Pancreas (tissue), 10 donors: ENCODE measurements around the gene ABCA7. TPM values are rescaled to one million over a fixed set of nuclear protein-coding genes. Genes with fewer than 3 reads are reported as not detected.

ENCODE experiments used
- ATAC-seq, 4 donors: fragments of 200-7000 bp; cut with Tn5 transposase; one replicate each; pipeline versions ENCODE4 v1.8.0 to v1.9.1; 2020; ENCODE audit warnings: mild to moderate bottlenecking in 4 of 4, moderate library complexity in 4 of 4
- DNase-seq, 6 donors: peaks; one replicate each; pipeline ENCODE4 v3.0.0-alpha.2; 2020
- FAIRE-seq: peaks from 2 replicates; lab custom pipeline; 2012; peaks lifted over from hg19 to GRCh38; lab: Jason Lieb, UNC
- H3K27ac ChIP-seq, 4 donors: fragments of 200-600 bp; sonication (generic); 1 replicate in 3 of 4; 2 replicates in 1 of 4; pipeline versions ENCODE4 v1.5.0 to v1.8.0; 2020
- H3K27me3 ChIP-seq, 4 donors: fragments of 200-600 bp; one replicate each; pipeline ENCODE4 v1.8.0; 2021
- H3K36me3 ChIP-seq, 3 donors: fragments of 200-600 bp; sonication (generic) in 1 of 3; one replicate each; pipeline versions ENCODE4 v1.5.0 to v1.8.0; 2020 to 2021
- H3K4me1 ChIP-seq, 3 donors: fragments of 200-600 bp; one replicate each; pipeline ENCODE4 v1.8.0; 2021
- H3K4me3 ChIP-seq, 4 donors: fragments of 200-600 bp; sonication (generic) in 2 of 4; one replicate each; pipeline versions ENCODE4 v1.5.0 to v1.8.0; 2020 to 2021
- H3K9me3 ChIP-seq, 4 donors: fragments of 200-600 bp; one replicate each; pipeline ENCODE4 v1.8.0; 2021
- CTCF ChIP-seq, 4 donors: fragments of 200-600 bp; sonication (generic) in 3 of 4; IDR thresholded peaks; one replicate each; pipeline versions ENCODE4 v1.5.0 to v1.8.0; 2021; ENCODE audit warnings: antibody characterized with exemption in 4 of 4
- WGBS, 2 donors: extraction: QIAGEN DNeasy Blood & Tissue Kit; methylation state at CpG; one replicate each; pipeline ENCODE4 v1.1.7; 2013; 5-methylcytosine and 5-hydroxymethylcytosine counted together
- intact Hi-C, 3 donors: fragments of 100-400 bp; cut with DNase I; formaldehyde crosslinking; loops; one replicate each; pipeline versions ENCODE4 v1.11.1 to v1.14.2; 2022
- polyA plus RNA-seq, 2 donors: library from polyadenylated mRNA; stranded (reverse); fragments of 200-250 nt; gene quantifications; one replicate each; pipeline ENCODE4 v1.2.3, GENCODE V29; 2013
- total RNA-seq, 6 donors: library from RNA; stranded (reverse); fragmentation: NEBNext Ultra II Directional in 4 of 6; extraction: Animal tissue kit (Norgen Biotek cat#: 25700) in 4 of 6; gene quantifications; one replicate each; pipeline versions ENCODE4 v1.2.1 to v1.2.4, GENCODE V29; 2021 to 2023
- donor health status: healthy with polysubstance abuse.
- donor health status: DM: no; HTN: no; CAD: no; lungs with moderate emphysema.
- donor health status: DM: no; HTN: no; CAD: no.
- donor health status: control.
- donor health status: control.
- donor health status: Bipolar disorder and iron deficiency.
- donor health status: DM: yes; HTN: yes; CAD: no.
- donor health status: DM: no; HTN: no; CAD: no.
- donor health status: DM: no; HTN: no; CAD: no.
- donor health status: DM: yes; HTN: yes; CAD: no.

The ABCA7 gene
- total and polyA plus RNA-seq, 8 donors = 6.9 to 131 (median 17.8) TPM

GRCh38 chr19:1069009-1069779 is 29.3 kb downstream of the ABCA7 start:
- Histone ChIP-seq H3K27ac (no peak overlapping the region), H3K4me3 (peak overlapping the region in 1 of 4 donors; percentile 55), H3K9me3 (no peaks in the 10 kb centered on the region), H3K27me3 (peaks cover 0 to 29% (median 2%) of the 10 kb centered on the region in 4 donors), H3K4me1 (peaks cover 0 to 10% (median 9%) of the 10 kb centered on the region in 3 donors), H3K36me3 (no peaks in the 10 kb centered on the region)
- ATAC-seq (peak in 3 of 4 donors; percentile 19 to 36 (median 34)), DNase-seq (peak in 2 of 6 donors; percentile 61 to 67), FAIRE-seq (no peak)
- 60 to 67% methylated on average over 19 to 25 of the region's 25 CpGs for WGBS, 2 donors
- intact Hi-C loops = no loop called here
- TF ChIP-seq CTCF (IDR thresholded peaks at IDR 0.05) = no peak

GRCh38 chr19:1070576-1070930 is 30.6 kb downstream of the ABCA7 start:
- peaks cover 0 to 12% (median 9%) of the 10 kb centered on the region in 3 donors for H3K4me1 ChIP-seq
- no peak overlapping the region for H3K27ac ChIP-seq
- H3K27me3 ChIP-seq = peaks cover 0 to 29% (median 2%) of the 10 kb centered on the region in 4 donors
- DNase-seq (peak in 1 of 6 donors; percentile 52), FAIRE-seq (no peak), ATAC-seq (no peak)
- no peak overlapping the region for H3K4me3 ChIP-seq
- no peaks in the 10 kb centered on the region for H3K9me3 ChIP-seq
- H3K36me3 ChIP-seq = no peaks in the 10 kb centered on the region
- TF ChIP-seq CTCF (IDR thresholded peaks at IDR 0.05) = no peak
- 10 to 17% methylated on average over 21 of the region's 21 CpGs for WGBS, 2 donors
- intact Hi-C loops = no loop called here

- no peaks in the 10 kb centered on the region for H3K9me3 ChIP-seq
- intact Hi-C loops = no loop called here
- WGBS, 2 donors = 5 to 7% methylated on average over 54 to 99 of the region's 99 CpGs
- H3K27ac ChIP-seq = no peak overlapping the region
- TF ChIP-seq CTCF (IDR thresholded peaks at IDR 0.05) = no peak
- peaks cover 0 to 13% (median 9%) of the 10 kb centered on the region in 3 donors for H3K4me1 ChIP-seq
- H3K4me3 ChIP-seq = peak overlapping the region in 1 of 4 donors; percentile 3
- peaks cover 0 to 29% (median 2%) of the 10 kb centered on the region in 4 donors for H3K27me3 ChIP-seq
- H3K36me3 ChIP-seq = no peaks in the 10 kb centered on the region
- no peak for FAIRE-seq
- ATAC-seq = no peak
- peak in 1 of 6 donors; percentile 71 for DNase-seq
These were observed 31.3 kb downstream of the ABCA7 start for GRCh38 chr19:1070931-1071791.

- ATAC-seq (no peak), FAIRE-seq (no peak)
- H3K27me3 ChIP-seq = peaks cover 0 to 29% (median 0%) of the 10 kb centered on the region in 4 donors
These were observed 32.6 kb downstream of the ABCA7 start for GRCh38 chr19:1072371-1073015.

More at GRCh38 chr19:1072371-1073015, 32.6 kb downstream of the ABCA7 start:
- 79 to 81% methylated on average over 11 of the region's 11 CpGs for WGBS, 2 donors
- DNase-seq = no peak
- TF ChIP-seq CTCF (IDR thresholded peaks at IDR 0.05) = no peak
- H3K9me3 ChIP-seq = no peaks in the 10 kb centered on the region
- H3K4me3 ChIP-seq = no peak overlapping the region
- peaks cover 0 to 10% (median 0%) of the 10 kb centered on the region in 3 donors for H3K4me1 ChIP-seq
- intact Hi-C loops = no loop called here
- no peaks in the 10 kb centered on the region for H3K36me3 ChIP-seq
- no peak overlapping the region for H3K27ac ChIP-seq
